Colonic mucosa (tissue), 4 donors: ENCODE data around the gene CLDND1. TPM values are rescaled to one million over a fixed set of nuclear protein-coding genes. Genes with fewer than 3 reads are reported as not detected.

Experiments used
- DNase-seq: peaks from one replicate; pipeline ENCODE4 v3.0.0-alpha.2; 2020
- H3K27ac ChIP-seq: fragments of 200-600 bp; one replicate; pipeline ENCODE4 v1.8.0; 2021
- H3K27me3 ChIP-seq: fragments of 200-600 bp; one replicate; pipeline ENCODE4 v1.8.0; 2021
- H3K36me3 ChIP-seq: fragments of 200-600 bp; one replicate; pipeline ENCODE4 v1.8.0; 2021
- H3K4me1 ChIP-seq: fragments of 200-600 bp; one replicate; pipeline ENCODE4 v1.8.0; 2021; ENCODE audit warnings: mild to moderate bottlenecking
- H3K4me3 ChIP-seq: fragments of 200-600 bp; one replicate; pipeline ENCODE4 v1.8.0; 2021
- H3K9ac ChIP-seq, 2 donors: one replicate each; pipeline ENCODE4 v1.7.0; 2013; ENCODE audit warnings: control low read depth in 2 of 2, low read depth in 2 of 2, low read length in 2 of 2
- H3K9me3 ChIP-seq: fragments of 200-600 bp; one replicate; pipeline ENCODE4 v1.8.0; 2021
- CTCF ChIP-seq: fragments of 200-600 bp; IDR thresholded peaks from one replicate; pipeline ENCODE4 v1.8.0; 2022; ENCODE audit warnings: antibody characterized with exemption, mild to moderate bottlenecking
- intact Hi-C: fragments of 100-400 bp; cut with DNase I; formaldehyde crosslinking; loops from one replicate; pipeline ENCODE4 v1.14.1; 2022
- total RNA-seq, 2 donors: library from RNA; stranded (reverse); fragmentation: NEBNext Ultra II Directional in 1 of 2; extraction: Animal tissue kit (Norgen Biotek cat#: 25700) in 1 of 2; gene quantifications; one replicate each; pipeline ENCODE4 v1.2.1, GENCODE V29; 2021
- donor health status: healthy.
- donor health status: DM: no; HTN: no; CAD: no.
- donor health status: DM: no; HTN: no; CAD: no.

Gene CLDND1
- total RNA-seq, 2 donors from 2014 or later, result 42.3 to 97.8 TPM

- Histone ChIP-seq H3K9ac (peak overlapping the region; percentile 78 to 92), H3K4me1 (no peaks in the 10 kb centered on the region), H3K36me3 (no peaks in the 10 kb centered on the region), H3K4me3 (peak overlapping the region; percentile 83), H3K27me3 (no peaks in the 10 kb centered on the region), H3K9me3 (no peaks in the 10 kb centered on the region), H3K27ac (peak overlapping the region; percentile 94)
- DNase-seq, result peak; percentile 62
- intact Hi-C loops, result no loop called here
- TF ChIP-seq CTCF, result no peak
These were observed 682 bp downstream of the CLDND1 start for GRCh38 chr3:98521897-98522543.

- no peaks in the 10 kb centered on the region for H3K4me1 ChIP-seq
- H3K27ac ChIP-seq, result no peak overlapping the region
- no peaks in the 10 kb centered on the region for H3K36me3 ChIP-seq
- intact Hi-C loops, result no loop called here
- H3K4me3 ChIP-seq, result no peak overlapping the region
- no peaks in the 10 kb centered on the region for H3K9me3 ChIP-seq
- TF ChIP-seq CTCF, result no peak
- H3K9ac ChIP-seq, result no peak overlapping the region
- no peaks in the 10 kb centered on the region for H3K27me3 ChIP-seq
- DNase-seq, result no peak
These were observed 3.4 kb downstream of the CLDND1 start for GRCh38 chr3:98519351-98519750.

- Histone ChIP-seq H3K27me3 (no peaks in the 10 kb centered on the region), H3K4me3 (no peak overlapping the region), H3K4me1 (no peaks in the 10 kb centered on the region), H3K9ac (no peak overlapping the region), H3K27ac (no peak overlapping the region), H3K36me3 (no peaks in the 10 kb centered on the region), H3K9me3 (no peaks in the 10 kb centered on the region)
- intact Hi-C loops, result no loop called here
- TF ChIP-seq CTCF, result no peak
- no peak for DNase-seq
These were observed 3.9 kb downstream of the CLDND1 start for GRCh38 chr3:98518816-98519215.

GRCh38 chr3:98514948-98515347 is 7.8 kb downstream of the CLDND1 start:
- H3K27ac ChIP-seq, result no peak overlapping the region
- H3K36me3 ChIP-seq, result no peaks in the 10 kb centered on the region
- intact Hi-C loops, result no loop called here
- no peak for DNase-seq
- no peaks in the 10 kb centered on the region for H3K4me1 ChIP-seq
- no peak overlapping the region for H3K9ac ChIP-seq
- no peak for TF ChIP-seq CTCF
- no peak overlapping the region for H3K4me3 ChIP-seq
- H3K27me3 ChIP-seq, result no peaks in the 10 kb centered on the region
- H3K9me3 ChIP-seq, result no peaks in the 10 kb centered on the region

GRCh38 chr3:98513736-98514135 is 9.0 kb downstream of the CLDND1 start:
- Histone ChIP-seq H3K4me1 (no peaks in the 10 kb centered on the region), H3K9me3 (no peaks in the 10 kb centered on the region), H3K4me3 (no peak overlapping the region), H3K36me3 (no peaks in the 10 kb centered on the region), H3K27ac (no peak overlapping the region), H3K27me3 (no peaks in the 10 kb centered on the region), H3K9ac (no peak overlapping the region)
- intact Hi-C loops, result no loop called here
- TF ChIP-seq CTCF, result no peak
- no peak for DNase-seq
